HG02885 (cell line): ENCODE data around the gene SNRNP200.
A peak's percentile ranks its signal among the peaks of the same experiment; 100 is the strongest.
"Not testable (repeated sequence)": the region's sequence is repeated elsewhere in the genome, so short reads cannot be mapped to it uniquely, and the experiment has no call there.

Experiments
- ATAC-seq: cut with Tn5 transposase; IDR thresholded peaks from one replicate; pipeline ENCODE4 v1.9.1; 2021; ENCODE audit warnings: mild to moderate bottlenecking; ENCODE audit not compliant: unreplicated experiment, poor library complexity

SNRNP200 gene

DNA sequence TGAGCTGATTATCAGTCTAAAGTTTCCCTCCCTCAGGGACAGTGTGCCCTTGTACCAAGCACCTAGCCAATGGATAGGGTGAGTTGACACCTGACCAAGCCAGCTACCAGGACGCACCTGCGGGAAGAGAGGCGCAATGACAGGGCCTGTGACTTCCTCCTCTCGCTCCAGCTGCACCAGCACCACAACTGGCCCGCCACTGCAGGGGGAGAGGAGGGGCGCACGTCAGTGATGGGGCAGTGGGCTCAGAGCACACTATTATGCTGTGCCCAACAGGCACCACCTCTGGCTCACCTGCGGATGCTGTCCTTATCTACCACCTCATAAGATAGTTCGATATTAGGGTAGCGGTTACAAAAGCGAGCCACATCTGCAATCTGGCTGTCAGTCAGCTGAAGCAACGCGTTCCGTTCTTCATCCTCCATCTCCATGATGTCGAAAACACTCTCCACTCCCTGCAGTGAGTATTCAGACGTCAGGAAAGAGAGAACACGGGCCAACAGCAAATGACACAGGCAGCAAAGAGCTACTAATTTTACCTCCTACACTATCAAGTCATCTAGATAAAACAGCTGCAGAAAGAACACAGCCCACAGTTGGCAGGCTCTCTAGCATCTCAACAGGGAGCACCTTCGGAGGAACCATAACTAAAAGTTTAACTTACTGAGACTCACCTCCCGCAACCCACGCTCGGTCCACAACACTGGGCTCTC is 28.4 kb downstream of the SNRNP200 start:
- no peak for ATAC-seq

DNA sequence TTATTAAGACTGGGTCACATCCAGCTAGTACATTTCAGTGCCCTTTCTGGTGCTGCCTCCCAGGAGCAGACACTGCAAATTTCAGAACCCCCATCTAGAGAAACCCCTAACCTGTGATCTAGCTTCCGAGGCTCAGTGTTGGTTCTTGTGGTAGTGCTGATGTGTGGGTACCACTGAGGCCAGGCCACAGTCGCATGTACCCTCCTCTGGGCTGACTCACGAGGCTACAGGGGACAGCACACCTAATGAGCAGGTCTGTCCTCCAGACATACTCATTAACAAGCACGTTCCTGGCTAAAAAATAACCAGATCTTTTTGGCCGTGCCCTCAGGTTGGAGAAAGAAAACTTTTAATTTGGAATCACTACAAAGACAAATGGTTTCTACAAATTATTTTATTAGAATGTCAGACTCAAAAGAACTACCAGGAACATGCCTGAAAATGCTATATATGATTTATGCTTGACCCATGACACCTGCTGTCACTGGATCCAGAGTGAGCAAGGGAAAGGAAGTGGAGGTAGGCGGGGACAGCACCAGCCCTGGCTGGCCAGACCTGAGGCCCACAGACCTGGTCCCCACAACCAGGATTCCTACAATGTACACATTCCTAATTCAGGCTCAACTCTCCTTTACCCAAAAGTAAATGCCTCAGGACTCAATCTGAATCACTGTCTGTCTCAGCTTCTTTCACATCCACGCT is 30.8 kb downstream of the SNRNP200 start:
- ATAC-seq, result no peak

DNA sequence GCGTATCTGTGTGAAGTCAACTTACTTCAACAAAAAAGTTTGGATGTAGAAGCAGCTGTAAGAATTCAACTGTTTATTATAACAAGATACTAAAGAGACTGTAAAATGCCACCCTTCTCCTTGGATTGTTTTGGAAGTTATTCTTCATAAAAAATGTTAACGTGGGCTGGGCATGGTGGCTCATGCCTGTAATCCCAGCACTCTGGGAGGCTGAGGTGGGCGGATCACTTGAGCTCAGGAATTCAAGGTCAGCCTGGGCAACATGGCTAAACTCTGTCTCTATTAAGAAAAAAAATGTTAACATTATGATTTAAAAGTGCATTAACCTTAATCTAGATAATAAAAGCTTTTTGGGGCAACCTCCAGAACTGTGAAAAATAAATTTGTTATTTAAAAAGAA is 31.6 kb downstream of the SNRNP200 start:
- ATAC-seq, result no peak

DNA sequence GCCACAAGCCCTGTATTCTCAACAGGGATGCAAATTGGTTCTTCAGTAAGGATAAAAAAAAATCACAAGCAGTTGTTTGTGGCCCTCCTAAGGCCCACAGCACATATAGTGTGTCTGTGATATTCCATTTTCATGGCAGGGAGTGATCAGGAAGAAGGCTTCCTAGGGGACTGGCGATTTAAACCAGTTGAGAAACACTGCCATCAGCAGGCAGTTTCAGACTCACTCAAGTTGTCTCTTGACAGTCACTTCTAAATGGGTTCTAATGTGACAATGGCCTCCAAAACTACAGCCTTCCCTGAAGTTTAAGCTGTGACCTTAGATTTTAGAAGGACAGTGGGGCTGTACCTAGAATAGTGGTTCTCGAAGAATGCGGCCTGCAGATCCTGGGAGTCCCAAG is 33.4 kb downstream of the SNRNP200 start:
- no peak for ATAC-seq

DNA sequence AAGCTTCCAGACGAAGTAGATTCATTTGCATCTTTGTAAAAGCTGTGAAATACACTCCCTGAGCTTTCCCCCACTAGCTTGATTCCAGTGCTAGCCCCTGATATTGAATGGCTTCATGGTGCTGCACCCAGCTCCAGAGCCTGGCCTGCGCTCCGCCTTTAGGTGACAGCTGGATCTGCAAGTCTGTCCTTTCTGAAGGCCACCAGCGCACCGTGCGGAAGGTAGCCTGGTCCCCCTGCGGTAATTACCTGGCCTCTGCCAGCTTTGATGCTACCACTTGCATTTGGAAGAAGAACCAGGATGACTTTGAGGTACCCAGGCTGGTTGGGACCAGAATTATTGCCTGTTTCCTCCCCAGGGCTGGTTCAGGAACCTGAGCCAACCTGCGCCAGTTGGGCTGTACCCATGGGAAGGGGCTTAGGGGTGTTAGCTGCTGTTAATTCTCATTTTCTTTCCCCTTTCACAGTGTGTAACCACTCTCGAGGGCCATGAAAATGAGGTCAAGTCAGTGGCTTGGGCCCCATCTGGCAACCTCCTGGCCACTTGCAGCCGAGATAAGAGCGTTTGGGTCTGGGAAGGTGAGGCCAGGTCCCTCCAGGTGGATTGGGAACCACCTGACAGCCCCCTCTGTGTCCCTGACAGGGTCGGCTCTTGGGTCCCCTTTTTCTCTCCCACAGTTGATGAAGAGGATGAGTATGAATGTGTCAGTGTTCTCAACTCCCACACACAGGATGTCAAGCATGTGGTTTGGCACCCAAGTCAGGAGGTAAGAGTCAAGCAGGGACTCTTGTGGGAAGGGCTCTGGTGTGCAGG is 38.0 kb downstream of the SNRNP200 start:
- no peak for ATAC-seq

DNA sequence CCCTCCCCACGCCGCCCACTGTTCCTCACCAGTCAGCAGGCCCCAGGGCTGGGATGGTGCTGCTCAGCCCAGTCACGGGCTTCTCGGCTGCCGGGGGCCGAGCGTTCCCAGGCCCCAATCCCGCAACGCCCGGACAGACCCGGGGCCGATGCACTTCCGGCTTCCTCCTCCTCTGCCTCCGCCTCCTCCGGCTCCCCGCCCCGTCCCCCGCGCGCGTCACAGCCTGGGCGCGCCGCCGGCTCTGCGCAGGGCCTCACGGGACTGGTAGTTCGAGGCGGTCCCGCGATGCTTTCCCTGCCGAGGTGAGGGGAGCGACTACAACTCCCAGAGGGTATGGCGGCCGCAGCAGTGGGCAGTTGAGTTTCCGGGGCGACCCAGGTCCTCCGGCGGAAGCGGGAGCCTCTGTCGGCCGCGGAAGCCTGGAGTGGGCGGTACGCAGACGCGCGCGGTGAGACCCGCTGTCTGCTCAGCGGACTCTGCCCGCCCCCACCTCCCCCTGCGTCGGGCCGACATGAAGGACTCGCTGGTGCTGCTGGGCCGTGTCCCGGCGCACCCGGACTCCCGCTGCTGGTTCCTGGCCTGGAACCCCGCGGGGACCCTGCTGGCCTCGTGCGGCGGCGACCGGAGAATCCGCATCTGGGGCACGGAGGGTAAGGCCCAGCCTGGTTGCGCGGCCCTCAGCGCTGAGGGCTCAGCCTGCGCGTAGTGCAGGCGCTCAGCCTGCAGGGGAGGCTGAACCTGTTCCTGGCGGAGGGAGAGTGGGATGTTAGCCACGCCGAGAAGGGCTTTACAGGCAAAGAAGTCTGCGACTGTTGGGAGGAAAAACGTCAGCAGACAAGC is 39.3 kb downstream of the SNRNP200 start, which contains the start of the genes CIAO1 and TMEM127:
Gene CIAO1 (plus strand): TSS at position 386 of the 840 bp plus-strand sequence. CDS start 126 bp downstream, at position 512.
Gene TMEM127 (minus strand): TSS at position 158 of the 840 bp plus-strand sequence. CDS start 616 bp downstream, outside the sequence.
- ATAC-seq, result peak; percentile 93

DNA sequence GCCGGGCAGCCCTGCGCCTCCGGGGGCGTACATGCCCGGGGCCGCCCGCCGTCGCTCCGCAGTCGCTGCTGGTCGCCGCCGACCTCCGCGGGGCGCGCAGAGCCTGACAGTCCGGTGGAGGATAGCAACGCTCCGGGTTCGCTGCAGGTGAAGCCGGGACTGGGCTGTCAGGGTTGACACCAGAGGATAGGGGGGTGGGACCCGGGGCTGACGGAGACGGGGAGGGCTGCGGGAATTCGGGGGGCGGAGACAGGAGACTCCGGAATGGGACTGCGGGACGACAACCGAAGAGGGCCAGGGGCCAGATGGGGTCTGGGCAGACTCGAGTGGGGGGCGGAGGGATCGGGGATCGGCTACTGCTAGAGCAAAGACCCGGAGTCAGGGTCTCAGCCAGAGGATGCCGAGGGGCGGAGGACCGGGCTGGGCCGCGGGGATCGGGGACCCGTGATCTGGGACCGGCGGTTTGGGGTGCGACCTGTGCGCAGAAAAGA is 40.0 kb downstream of the SNRNP200 start:
- peak; percentile 16 for ATAC-seq

DNA sequence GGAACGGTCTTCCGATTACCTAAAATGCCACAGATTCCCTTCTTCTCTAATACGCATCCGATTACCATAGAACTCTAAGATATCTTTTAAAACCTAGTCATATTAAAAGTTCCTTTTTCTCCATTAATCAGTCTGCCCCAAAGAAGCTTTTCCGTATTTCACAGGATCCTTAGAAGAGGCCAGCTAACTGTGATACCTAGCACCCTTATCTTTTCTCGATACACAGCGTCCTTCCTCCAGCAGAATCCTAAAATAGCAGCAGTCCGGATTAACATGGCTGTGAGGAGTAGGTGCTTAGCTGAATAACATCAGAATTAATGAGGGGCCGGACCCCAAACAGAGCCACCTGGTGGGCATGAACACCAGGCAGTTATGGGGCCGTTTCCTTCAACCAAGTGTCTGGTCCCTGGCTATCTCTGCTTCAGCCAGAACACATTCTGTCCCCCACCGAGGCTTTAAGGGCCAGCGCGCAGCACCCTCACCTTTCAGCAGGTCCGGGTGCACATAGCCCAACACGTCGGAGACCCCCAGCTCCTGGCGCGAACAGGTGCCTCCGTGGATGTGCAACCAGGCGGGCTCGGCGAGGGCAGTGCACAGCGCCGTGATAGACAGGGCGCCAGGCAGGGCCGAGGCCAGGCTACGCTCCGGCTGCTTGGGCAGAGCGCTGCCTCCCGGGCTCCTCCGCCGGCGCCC is 40.5 kb downstream of the SNRNP200 start:
- no peak for ATAC-seq

DNA sequence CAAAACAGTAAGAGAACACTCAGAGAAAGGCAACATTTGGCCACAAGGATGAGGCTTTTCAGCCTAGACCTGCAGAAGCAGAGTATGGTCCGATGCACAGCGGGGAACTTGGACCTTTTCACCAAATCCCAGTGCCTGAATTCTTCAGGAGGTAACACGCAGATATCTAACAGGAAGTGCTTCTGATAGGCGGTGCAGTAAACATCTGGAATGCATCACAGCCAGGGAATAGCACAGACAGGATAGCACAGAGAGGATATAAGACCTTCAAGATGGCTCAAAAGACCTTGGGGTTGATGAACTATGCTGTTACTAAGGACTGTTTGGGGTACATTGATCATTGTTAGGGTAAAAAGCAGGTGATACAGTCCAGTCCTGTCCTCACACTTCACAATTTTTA is 41.3 kb downstream of the SNRNP200 start:
- no peak for ATAC-seq

DNA sequence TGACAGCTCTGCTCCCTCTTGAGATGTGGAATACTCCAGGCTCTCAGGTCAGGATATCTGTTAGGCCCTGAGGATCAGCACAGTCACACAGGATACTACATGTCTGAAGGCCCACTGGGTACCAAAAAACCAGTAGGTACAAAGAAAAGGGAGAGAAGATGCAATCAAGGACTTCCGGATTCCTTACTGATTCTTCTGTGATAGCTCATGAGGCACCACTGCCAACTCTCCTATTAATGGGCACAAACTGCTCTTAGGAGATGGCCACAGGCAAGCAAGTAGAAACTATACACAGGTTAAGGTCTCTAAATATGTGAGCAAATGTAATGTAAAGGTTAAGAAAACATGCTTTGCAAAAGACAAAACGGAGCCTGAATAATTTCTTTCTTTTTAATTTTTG is 43.0 kb downstream of the SNRNP200 start:
- no peak for ATAC-seq

DNA sequence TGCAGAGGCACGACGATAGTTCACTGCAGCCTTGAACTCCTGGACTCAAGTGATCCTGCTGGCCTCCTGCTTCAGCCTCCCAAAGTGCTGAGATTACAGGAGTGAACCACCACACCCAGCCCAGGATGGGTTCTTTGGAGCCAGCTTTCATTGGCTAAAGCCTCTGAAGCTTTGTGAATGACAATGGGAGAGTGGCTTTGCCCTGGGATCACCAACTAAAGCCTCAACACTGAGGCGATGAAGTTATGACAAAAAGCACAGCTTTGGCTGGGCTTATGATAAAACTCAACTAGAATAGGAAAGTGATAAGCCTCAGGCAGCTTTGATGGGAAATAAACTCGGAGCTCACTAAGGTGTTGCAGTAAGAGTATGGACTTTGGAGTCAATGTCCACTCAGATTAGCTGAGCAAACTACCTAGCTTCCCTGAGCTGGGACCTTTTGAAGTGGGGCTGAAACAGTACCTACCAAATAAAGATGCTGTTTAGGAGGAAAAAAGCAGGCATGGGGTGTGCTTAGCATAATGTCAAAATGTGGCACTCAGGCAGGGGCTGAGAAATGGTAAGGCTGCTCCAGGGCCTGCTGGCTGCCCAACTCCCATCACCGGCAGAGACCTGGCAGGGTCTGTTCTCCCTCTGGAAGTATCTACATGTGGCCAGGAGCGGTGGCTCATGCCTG is 43.9 kb downstream of the SNRNP200 start:
- no peak for ATAC-seq

DNA sequence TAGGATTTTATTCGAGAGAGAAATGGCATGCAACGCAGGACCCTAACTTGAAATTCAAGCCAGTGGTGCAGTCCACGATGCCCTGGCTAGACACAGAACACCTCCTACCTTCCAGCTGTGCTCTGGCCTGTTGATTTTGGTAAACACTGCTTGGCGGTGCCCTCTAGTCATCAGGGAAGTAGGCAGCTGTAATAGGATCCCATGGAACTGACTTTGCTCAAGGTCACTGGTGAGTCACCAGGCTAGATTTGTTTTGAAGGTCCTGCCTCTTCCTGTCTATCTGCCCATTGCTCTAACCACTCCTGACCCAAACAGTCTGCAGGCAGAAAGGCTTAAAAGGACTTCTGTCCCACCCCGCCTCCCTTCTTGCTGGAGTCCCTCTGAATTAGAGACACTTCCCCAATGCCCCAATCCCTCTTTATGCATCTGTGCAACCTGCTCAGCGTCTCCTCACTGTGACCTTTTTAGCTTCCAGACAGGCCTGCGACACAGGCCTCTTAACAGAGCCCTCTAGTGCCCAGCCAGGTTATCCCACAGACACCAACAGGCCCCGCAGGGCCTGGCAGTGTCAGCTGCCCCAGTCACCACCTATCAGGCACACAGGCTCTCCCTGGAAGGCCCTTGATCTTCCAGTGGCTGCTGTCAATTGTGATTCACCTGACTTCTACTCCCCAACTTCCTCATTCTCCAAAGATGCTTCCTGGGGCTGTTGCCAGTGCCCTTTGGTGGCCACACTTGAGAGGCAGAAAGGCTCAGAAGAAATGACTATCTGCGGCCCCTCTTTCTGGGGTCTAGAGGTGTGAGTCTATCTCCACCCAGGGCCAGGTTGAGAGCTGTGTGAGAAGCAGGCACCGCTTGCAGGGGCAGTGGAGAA is 44.7 kb downstream of the SNRNP200 start:
- ATAC-seq, result no peak

DNA sequence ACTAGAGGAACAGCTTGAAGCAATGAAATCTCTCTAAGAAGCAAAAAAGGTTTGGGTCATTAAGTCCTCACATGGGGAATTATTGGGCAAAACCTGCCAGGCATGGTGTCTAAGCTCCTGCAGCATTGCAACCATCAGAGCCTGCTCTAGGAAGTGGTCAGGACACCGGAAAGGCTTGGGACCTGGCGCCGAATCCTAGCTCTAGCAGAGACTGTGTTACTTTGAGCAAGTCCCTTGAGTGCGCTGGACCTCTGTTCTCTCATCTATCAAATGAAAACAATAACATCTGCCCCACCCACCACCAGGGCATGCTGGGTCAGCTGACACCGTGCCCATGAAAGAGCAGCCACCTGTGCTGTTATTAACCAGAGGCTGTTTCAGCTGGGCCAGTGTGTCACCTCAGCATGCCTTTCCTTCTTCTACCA is 45.8 kb downstream of the SNRNP200 start:
- ATAC-seq, result no peak

DNA sequence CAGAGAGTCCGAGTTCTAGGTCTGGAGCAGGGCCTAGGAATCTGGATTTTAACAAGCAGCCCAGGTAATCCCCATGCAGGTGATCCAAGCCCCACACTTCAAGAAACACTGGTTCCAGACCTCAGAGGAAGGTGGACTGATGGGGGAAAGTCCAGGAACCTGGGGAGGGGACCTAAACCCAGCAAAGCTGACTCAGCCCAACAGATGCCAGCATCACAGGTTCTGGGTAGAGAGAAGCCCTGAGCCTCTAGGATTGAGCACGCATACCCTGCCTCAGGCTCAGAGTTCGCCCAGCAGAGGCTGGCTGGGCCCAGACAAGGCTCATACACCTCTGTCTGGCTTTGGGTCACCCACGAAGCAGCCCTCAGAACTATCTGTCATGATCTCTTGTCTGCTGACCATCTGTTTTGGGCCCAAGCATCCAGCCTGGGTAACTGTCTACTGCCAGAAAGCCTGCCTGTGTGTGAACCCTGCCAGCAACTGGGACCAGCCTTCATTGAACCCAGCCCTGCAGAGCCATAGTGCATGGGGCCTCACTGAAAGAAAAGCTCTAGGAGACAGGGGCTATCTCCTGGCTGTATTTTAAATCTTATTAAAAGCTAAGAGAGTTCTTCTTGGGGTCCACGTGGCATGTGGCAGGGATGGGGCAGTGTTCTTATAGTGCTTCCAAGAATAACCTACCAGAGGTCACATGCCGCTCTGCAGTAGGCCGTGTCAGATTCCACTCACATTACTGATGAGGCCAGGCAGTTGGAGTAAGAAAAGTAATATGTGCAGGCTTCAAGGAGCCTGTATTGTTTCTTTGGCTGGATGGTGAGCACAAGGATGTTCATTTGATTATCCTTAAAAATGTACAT is 47.0 kb downstream of the SNRNP200 start:
- ATAC-seq, result no peak

DNA sequence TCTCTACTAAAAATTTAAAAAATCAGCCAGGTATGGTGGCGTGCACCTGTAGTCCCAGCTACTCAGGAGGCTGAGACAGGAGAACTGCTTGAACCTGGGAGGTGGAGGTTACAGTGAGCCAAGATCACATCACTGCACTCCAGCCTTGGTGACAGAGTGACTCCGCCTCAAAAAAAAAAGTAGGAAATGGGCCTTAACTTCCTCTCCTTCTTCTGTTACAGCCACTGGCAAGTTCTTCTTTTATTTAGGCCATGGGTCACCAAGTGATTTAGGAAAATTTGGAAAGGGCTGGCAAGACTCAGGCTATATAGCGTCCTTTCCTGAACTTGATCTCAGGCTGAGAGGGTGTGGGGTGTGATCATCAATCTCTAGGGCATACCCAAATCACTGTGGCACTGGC is 47.6 kb downstream of the SNRNP200 start:
- not testable (repeated sequence) for ATAC-seq

DNA sequence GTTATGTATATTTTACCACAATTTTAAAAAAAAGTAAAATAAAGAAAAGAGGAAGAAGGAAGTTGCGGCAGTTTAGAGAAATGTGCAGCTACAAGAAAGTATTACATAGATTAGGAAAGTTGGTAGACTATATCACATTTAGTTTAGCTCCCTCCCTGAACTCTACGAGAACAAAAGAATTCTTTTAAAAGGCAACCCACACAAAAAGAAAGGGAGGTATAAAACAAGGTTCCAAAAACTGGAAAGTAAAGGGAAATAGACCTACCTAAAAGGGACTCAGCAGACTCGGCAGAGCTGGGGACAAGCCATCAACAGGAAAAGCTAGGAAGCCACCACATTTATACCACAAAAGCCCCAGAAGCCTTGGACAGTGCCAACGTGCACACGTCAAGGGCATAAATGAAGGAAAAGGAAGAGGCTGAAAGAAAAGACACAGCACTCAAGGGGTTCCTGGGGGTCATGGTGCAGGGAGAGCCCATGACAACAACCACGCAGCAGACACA is 48.7 kb downstream of the SNRNP200 start:
- no peak for ATAC-seq

DNA sequence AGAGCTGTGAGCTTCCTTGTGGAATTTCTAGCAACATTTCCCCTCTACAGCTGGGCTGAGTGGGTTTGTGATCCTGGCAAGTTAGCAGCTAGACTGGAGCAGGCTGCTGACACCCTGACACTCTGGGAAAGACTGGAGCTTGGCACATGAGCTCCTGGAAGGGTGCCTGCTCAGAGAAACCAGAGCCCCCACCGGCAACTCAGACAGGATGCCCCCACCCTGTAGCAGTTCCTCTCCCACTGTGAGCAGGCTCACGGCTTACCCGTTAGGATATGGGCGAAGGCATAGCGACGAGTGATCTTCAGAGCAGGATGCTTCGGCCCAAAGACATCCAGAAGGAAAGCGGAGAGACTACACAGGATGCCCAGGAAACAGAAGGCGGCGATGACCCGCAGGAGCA is 50.8 kb downstream of the SNRNP200 start:
- ATAC-seq, result no peak
